HG03039 (cell line): ENCODE results near the gene ZNF823.
"Not testable (repeated sequence)": the region's sequence is repeated elsewhere in the genome, so short reads cannot be mapped to it uniquely, and the experiment has no call there.

Source experiments
- ATAC-seq: cut with Tn5 transposase; IDR thresholded peaks from one replicate; pipeline ENCODE4 v1.9.1; 2021; ENCODE audit warnings: mild to moderate bottlenecking, moderate library complexity; ENCODE audit not compliant: unreplicated experiment

Gene ZNF823

DNA sequence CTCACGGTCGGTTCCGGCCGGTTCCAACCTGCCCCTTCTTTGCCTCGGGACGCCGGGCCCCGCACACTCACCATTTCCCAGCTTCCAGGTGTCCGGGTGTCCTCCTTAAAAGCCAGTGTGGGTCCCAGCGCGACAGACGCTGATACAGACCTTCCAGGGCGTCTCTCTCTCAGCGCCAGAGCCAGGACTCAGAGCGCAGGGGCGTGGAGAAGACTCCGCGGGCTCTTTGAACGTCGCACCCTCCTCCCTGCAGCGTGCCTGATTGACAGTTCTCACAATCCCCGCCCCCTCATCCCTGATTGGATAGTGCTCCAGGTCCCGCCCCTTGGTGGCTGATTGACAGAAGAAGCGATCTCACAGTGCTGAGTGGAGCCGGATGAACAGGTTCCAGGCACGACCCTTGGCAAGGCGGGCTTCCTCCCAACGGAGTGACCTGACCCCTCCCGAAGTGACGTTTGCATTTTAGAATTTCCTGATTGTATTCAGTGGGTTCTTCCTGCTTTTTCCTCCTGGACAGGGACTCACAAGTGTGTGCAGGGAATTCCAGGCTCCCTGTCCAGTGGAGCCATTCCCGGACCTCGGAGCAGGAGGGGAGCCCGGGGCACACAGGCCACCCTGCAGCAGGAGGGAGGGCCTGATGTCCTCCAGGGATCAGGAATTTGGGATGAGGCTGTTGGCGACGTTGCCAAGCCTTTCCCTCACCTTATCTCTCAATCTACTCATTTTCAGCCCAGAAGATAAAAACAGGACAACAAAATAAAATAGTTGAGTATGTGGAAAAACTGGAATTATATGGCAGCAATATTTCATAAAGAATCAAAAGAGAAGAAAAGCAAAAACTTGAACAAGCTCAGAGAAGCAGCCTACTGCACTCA, at the start of gene ZNF823:
TSS of gene ZNF823 (minus strand) at position 201 of the 875 bp plus-strand sequence. CDS start at position 74, 127 bp downstream.
- ATAC-seq: peak; percentile 87

GRCh38 chr19:11787536-11787935, 48.8 kb upstream of the ZNF823 start:
- ATAC-seq: no peak

GRCh38 chr19:11784356-11784755, 45.6 kb upstream of the ZNF823 start:
- ATAC-seq: no peak

DNA sequence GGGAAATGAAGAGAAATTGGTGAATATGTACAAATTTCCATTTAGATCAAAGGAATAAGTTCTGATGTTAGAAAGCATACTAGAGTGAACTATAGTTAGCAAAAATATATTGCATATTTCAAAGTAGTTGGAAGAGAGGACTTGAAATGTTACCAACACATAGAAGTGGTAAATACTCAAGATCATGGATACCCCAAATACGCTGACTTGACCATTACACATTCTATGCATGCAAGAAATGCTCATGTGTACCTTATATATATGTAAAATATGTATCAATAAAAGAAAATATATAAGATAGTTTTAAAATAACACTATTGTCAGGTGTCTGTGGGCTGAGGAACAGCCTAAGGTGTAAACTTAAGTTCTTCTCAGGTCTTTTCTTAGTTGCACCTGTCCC, 45.0 kb upstream of the ZNF823 start:
- no peak for ATAC-seq

DNA sequence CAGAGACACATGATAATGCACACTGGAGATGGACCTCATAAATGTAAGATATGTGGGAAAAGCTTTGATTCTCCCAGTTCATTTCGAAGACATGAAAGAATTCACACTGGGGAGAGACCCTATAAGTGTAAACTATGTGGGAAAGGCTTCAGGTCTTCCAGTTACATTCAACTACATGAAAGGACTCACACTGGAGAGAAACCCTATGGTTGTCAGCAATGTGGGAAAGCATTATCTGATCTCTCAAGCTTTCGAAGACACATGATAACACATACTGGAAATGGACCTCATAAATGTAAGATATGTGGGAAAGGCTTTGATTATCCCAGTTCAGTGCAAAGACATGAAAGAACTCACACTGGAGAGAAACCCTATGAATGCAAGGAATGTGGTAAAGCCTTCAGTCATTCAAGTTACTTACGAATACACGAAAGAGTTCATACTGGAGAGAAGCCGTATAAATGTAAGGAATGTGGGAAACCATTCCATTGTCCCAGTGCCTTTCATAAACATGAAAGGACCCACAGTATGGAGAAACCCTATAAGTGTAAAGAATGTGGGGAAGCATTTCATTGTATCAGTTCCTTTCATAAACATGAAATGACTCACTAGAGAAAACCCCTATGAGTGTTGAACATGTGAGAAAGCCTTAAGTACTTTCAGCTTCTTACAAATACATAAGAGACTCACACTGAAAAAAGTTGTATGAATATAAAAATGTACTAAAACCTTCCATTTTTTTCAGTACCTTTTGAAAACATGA, 42.7 kb upstream of the ZNF823 start:
- no peak for ATAC-seq

GRCh38 chr19:11780431-11781020, 41.8 kb upstream of the ZNF823 start:
- ATAC-seq: no peak

GRCh38 chr19:11776669-11777068, 37.9 kb upstream of the ZNF823 start:
- not testable (repeated sequence) for ATAC-seq

DNA sequence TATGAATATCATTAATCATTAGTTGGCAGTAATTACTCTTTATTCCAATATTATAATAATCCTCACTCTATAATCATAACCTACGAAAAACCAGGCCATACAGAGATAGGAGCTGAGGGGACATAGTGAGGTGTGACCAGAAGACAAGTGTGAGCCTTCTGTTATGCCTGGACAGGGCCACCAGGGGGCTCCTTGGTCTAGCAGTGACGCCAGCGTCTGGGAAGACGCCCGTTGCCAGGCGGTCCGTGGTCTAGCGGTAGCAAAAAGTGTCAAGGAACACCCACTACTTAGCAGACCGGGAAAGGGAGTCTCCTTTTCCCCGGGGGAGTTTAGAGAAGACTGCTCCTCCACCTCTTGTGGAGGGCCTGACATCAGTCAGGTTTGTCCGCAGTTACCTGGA, 32.8 kb upstream of the ZNF823 start:
- not testable (repeated sequence) for ATAC-seq

GRCh38 chr19:11769995-11770394, 31.2 kb upstream of the ZNF823 start:
- no peak for ATAC-seq

DNA sequence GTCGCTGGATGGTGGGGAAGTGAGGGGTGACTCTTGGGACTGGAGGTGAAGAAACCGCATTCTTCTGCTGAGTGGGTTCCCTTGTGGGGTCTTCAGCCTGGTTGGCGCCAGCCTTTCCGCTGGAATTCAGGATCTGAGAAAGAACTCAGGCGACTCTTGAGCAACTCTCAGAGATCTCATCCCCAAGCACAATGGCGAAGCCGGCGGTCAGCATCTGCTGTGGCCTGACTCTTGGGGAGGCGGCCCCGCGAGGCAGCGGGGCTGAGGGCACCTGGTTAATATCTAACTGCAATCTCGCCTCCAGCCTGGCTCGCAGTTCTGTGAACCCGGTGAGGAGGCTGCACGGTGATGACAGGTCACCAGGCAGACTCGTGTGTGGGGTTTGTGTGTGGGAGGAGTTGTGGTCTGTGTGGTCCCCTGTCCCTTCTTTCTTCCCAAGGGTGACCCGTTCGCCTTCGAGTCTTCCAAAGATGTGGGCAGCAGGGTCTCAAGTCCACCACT, 28.9 kb upstream of the ZNF823 start:
- no peak for ATAC-seq

- ATAC-seq: peak; percentile 91
Measured at GRCh38 chr19:11766597-11767591, 28.1 kb upstream of the ZNF823 start, which contains the start of gene ZNF441. TSS of gene ZNF441 (plus strand) at chr19:11767000. CDS start at chr19:11767194, 194 bp downstream.

GRCh38 chr19:11763611-11764010, 24.9 kb upstream of the ZNF823 start:
- ATAC-seq: no peak

DNA sequence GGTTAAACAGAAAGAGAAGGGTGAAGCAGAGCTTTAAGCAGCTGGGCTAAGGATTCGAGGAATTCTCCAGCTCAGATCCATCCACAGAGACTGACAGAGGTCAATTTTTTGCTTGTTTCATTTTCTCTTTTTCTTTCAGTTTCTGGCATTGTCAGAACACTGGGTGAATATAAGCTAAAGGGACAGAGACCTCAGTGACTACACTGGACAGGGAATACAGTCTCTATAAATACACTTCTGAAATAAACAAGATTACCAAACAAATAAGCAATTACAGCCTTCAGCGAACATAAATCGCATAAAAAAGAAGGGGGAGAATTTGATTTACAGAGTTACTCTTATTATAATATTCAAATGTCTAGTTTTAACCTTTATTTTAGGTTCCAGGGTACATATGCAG, 24.4 kb upstream of the ZNF823 start:
- no peak for ATAC-seq

- ATAC-seq: no peak
Measured at GRCh38 chr19:11759805-11760204, 21.1 kb upstream of the ZNF823 start.

DNA sequence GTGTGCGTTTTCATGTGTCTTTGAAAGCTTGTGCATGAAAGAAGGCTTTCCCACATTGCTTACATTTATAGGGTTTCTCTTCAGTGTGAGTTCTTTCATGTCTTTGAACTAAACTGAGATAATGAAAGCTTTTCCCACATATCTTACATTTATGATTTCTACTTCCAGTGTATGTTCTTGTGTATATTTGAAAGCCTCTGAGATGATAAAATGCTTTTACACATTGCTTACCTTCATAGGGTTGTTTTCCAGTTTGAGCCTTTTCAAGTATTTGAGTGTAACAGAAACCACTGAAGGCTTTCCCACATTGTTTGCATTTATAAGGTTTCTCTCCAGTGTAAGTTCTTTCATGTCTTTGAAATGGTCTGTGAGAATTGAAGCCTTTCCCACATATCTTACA, 18.2 kb upstream of the ZNF823 start:
- ATAC-seq: no peak

DNA sequence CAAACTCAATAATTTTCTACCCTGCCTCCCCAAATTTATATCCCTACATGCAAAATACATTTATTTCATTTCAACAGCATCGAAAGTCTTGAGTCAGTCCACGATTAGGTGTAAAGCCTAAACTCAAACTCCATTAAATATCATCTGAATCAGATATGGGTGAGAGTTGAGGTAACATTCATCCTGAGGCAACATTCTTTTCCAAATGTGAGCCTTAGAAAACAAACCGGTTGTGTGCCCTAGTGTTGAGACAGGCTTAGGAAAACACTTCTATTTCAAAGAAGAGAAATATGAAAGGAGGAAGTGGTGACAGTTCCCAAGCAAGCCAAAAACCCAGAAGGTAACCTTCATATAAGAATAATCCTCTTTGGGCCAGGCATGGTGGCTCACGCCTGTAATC, 15.9 kb upstream of the ZNF823 start:
- no peak for ATAC-seq

DNA sequence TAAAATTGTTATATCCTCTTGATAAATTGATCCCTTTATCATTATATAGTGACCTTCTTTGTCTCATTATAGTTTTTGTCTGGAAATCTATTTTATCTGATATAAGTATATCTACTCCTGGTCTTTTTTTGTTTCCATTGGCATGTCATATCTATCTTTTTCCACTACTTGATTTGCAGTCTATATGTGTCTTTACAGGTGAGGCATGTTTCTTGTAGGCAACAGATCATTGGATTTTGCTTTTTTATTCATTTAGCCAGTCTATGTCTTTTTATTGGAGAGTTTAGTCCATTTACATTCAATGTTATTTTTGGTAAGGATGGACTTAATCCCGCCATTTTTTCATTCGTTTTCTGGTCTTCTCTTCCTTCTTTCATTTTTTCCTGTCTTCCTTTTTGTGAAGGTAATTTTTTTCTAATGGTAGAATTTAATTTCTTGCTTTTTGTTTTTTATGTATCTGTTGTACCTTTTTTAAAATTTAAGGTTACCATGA, 13.5 kb upstream of the ZNF823 start:
- no peak for ATAC-seq

- no peak for ATAC-seq
Measured at GRCh38 chr19:11749751-11750150, 11.0 kb upstream of the ZNF823 start.

DNA sequence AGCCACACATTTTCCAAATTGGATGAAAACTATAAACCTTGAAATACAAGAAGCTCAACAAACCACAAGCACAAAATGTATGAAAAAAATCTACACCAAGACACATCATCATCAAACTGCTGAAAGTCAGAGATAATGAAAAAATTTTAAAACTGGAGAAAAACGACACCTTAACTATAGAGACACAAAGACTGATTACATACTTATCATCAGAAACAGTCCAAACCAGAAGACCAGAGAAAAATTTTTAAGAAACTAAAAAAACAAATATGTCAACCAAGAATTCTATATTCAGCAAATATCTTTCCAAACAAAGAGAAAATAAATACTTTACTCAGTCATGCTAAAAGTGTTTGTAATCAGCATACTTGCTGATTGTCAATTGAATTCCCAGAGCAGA, 8.5 kb upstream of the ZNF823 start:
- ATAC-seq: no peak

- no peak for ATAC-seq
Measured at GRCh38 chr19:11745869-11746268, 7.1 kb upstream of the ZNF823 start.
